ENCODE results near the gene POLR1E. TPM values are rescaled to one million over a fixed set of nuclear protein-coding genes. Genes with fewer than 3 reads are reported as not detected.

POLR1E gene
- polyA plus RNA-seq, 3 donors, result 2.3 to 4.1 (median 2.4) TPM

DNA sequence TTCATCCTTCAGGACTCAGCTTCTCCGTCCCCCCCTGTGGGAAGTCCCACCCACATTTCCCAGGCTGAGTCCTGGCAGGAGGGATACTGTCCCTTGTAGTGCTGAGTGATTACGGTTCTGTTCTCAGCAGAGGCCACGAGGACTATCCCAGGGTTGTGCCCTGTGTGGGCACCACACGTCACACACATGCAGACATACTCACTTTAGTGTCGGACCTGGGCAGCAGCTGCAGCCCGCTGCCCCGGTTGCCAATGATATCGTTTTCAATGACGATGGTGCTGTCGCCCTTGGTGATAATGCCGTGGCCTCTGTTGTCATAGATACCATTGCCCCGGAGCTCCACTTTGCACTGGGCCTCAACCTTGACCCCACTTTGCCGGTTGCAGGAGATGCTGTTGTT, 32.2 kb downstream of the POLR1E start:
- Mint-ChIP-seq H3K4me3 (no peak overlapping the region), H3K9me3 (peaks cover 0 to 1% (median 0%) of the 10 kb centered on the region in 7 donors), H3K27me3 (ENCODE audit: low read depth in 3 of 3) (no peaks in the 10 kb centered on the region), H3K4me1 (no peaks in the 10 kb centered on the region), H3K36me3 (peaks cover 0 to 3% of the 10 kb centered on the region in 2 donors), H3K27ac (no peak overlapping the region)
- H2AFZ ChIP-seq (ENCODE audit: insufficient read depth, low read depth, low read length, poor library complexity, severe bottlenecking), result no peak overlapping the region
- H3K9ac ChIP-seq (ENCODE audit: insufficient read depth, low read length, poor library complexity, severe bottlenecking), result no peak overlapping the region
- no peaks in the 10 kb centered on the region for H3K36me3 ChIP-seq (replicated peaks in 1 of 2; ENCODE audit: control insufficient read depth in 1 of 2, insufficient read depth in 2 of 2, low read length in 2 of 2)
- H3K4me2 ChIP-seq (replicated peaks; ENCODE audit: extremely low read depth, low read length, poor library complexity, severe bottlenecking), result no peak overlapping the region
- 94% methylated on average over 12 of the region's 13 CpGs for WGBS (ENCODE audit: insufficient coverage)
- TF ChIP-seq, protein P1, sequence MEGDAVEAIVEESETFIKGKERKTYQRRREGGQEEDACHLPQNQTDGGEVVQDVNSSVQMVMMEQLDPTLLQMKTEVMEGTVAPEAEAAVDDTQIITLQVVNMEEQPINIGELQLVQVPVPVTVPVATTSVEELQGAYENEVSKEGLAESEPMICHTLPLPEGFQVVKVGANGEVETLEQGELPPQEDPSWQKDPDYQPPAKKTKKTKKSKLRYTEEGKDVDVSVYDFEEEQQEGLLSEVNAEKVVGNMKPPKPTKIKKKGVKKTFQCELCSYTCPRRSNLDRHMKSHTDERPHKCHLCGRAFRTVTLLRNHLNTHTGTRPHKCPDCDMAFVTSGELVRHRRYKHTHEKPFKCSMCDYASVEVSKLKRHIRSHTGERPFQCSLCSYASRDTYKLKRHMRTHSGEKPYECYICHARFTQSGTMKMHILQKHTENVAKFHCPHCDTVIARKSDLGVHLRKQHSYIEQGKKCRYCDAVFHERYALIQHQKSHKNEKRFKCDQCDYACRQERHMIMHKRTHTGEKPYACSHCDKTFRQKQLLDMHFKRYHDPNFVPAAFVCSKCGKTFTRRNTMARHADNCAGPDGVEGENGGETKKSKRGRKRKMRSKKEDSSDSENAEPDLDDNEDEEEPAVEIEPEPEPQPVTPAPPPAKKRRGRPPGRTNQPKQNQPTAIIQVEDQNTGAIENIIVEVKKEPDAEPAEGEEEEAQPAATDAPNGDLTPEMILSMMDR (IDR thresholded peaks at IDR 0.05), result no peak
- intact Hi-C loops (cut with micrococcal nuclease), result no loop called here
- H3K9me3 ChIP-seq (replicated peaks in 1 of 2; ENCODE audit: control insufficient read depth in 1 of 2, insufficient read depth in 1 of 2, low read length in 2 of 2), result no peaks in the 10 kb centered on the region
- H3K27ac ChIP-seq (ENCODE audit: low read depth in 1 of 2, low read length in 2 of 2), result no peak overlapping the region
- H3K4me1 ChIP-seq (ENCODE audit: control insufficient read depth in 1 of 2, insufficient read depth in 2 of 2, low read length in 2 of 2), result no peaks in the 10 kb centered on the region
- no peaks in the 10 kb centered on the region for H4K20me1 ChIP-seq (ENCODE audit: insufficient read depth, low read length)
- DNase-seq, result no peak
- H3K27me3 ChIP-seq (ENCODE audit: control insufficient read depth in 2 of 2, insufficient read depth in 2 of 2, low read length in 2 of 2), result no peaks in the 10 kb centered on the region
- H3K79me2 ChIP-seq (ENCODE audit: insufficient read depth, low read length), result no peaks in the 10 kb centered on the region
- H3K4me3 ChIP-seq (replicated peaks in 1 of 3; ENCODE audit: low read depth in 2 of 3, low read length in 3 of 3), result no peak overlapping the region

DNA sequence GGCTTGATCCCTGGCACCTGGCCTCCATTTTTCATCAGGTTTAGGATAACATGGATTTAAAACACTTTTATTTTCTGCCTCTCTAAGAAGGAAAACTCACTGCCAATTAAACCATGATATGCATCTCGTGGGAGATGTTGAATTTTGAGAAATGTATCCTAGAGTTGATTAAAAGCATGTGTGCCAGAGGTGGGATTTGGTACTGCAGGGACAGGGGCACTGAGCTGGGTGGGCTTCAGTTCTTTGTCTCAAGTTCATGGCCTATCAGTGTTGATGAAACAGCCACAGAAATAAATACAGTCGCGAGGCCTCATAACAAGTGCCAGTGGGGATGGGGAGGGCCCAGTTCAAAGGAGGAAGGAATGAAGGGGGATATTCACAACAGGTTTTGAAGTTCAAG, 34.9 kb downstream of the POLR1E start:
- no peak for DNase-seq
- no peak overlapping the region for H3K9ac ChIP-seq (ENCODE audit: insufficient read depth, low read length, poor library complexity, severe bottlenecking)
- Mint-ChIP-seq H3K27ac (peak overlapping the region in 2 of 7 donors; percentile 37 to 59), H3K9me3 (peaks cover 0 to 1% (median 0%) of the 10 kb centered on the region in 7 donors), H3K4me3 (no peak overlapping the region), H3K4me1 (no peaks in the 10 kb centered on the region), H3K36me3 (peaks cover 3 to 6% of the 10 kb centered on the region in 2 donors), H3K27me3 (ENCODE audit: low read depth in 3 of 3) (no peaks in the 10 kb centered on the region)
- no peaks in the 10 kb centered on the region for H3K9me3 ChIP-seq (replicated peaks in 1 of 2; ENCODE audit: control insufficient read depth in 1 of 2, insufficient read depth in 1 of 2, low read length in 2 of 2)
- no peak overlapping the region for H2AFZ ChIP-seq (ENCODE audit: insufficient read depth, low read depth, low read length, poor library complexity, severe bottlenecking)
- H4K20me1 ChIP-seq (ENCODE audit: insufficient read depth, low read length), result no peaks in the 10 kb centered on the region
- no peak overlapping the region for H3K27ac ChIP-seq (ENCODE audit: low read depth in 1 of 2, low read length in 2 of 2)
- 100% methylated on average over 2 of the region's 3 CpGs for WGBS (ENCODE audit: insufficient coverage)
- intact Hi-C loops (cut with micrococcal nuclease), result no loop called here
- H3K4me2 ChIP-seq (replicated peaks; ENCODE audit: extremely low read depth, low read length, poor library complexity, severe bottlenecking), result no peak overlapping the region
- no peaks in the 10 kb centered on the region for H3K27me3 ChIP-seq (ENCODE audit: control insufficient read depth in 2 of 2, insufficient read depth in 2 of 2, low read length in 2 of 2)
- TF ChIP-seq, protein P1 (IDR thresholded peaks at IDR 0.05), result no peak
- H3K4me3 ChIP-seq (replicated peaks in 1 of 3; ENCODE audit: low read depth in 2 of 3, low read length in 3 of 3), result no peak overlapping the region
- H3K79me2 ChIP-seq (ENCODE audit: insufficient read depth, low read length), result no peaks in the 10 kb centered on the region
- H3K4me1 ChIP-seq (ENCODE audit: control insufficient read depth in 1 of 2, insufficient read depth in 2 of 2, low read length in 2 of 2), result no peaks in the 10 kb centered on the region
- H3K36me3 ChIP-seq (replicated peaks in 1 of 2; ENCODE audit: control insufficient read depth in 1 of 2, insufficient read depth in 2 of 2, low read length in 2 of 2), result no peaks in the 10 kb centered on the region
